G401.6 (cell line): ENCODE results near the gene LGMN.
"Not testable (repeated sequence)": the region's sequence is repeated elsewhere in the genome, so short reads cannot be mapped to it uniquely, and the experiment has no call there.

ENCODE experiments used
- FAIRE-seq: peaks from 2 replicates; lab custom pipeline; 2012; peaks lifted over from hg19 to GRCh38; lab: Jason Lieb, UNC

LGMN gene

DNA sequence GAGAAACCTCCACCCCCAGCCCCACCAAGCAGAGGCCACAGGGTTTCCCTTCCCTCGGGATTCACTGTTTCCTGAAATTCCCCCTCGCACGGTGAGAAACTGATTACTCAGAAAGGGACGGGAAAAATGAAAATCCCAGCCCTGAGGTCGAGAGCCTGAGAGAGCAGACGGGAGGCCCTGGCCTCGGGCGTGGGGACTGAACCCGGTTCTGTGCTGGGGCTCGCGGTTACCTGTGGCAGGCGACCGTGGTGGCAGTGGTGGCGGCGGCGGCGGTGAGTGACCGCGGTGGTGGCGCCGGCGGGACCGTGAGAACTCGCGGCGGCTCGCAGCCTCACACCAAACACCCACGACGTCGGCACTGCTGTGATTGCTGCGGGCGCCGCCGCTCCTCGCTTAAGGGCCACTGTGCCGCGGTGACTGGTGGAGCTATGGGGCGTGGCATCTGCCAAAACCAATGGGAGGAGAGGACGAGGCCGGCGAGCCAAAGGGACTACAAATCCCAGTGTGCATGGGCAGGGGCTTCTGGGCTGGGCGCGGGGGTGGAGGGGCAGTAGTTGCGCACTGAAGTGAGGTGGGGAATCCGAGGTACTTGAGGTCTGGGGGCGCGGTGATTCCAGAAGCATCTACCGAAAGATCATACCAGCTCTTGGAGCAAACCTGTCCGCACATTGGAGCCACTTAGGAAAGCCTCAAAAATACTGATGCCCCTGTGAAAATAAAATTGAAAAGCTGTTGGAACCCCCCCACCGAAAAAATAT, at the start of gene LGMN:
Gene LGMN, minus strand, starts transcription at position 369 of the 758 bp plus-strand sequence. CDS start 15,841 bp downstream, outside the sequence.
- peak; percentile 88 for FAIRE-seq

DNA sequence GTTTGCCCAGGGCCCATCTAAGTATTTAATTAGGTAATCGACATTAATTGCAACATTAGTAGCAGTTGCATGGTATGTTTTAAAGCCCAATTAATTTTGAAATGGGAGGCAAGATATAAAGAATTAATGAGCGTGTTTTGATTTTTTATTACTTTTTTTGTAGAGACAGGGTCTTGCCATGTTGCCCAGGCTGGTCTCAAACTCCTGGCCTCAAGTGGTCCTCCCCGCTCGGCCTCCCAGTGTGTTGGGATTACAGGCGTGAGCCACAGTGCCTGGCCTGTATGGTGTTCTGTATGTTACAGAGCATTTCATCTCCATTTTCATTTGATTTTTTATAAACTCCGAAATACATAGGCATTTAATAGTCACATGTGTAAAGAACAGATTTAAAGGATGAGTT, 46.5 kb upstream of the LGMN start:
- FAIRE-seq, result no peak

DNA sequence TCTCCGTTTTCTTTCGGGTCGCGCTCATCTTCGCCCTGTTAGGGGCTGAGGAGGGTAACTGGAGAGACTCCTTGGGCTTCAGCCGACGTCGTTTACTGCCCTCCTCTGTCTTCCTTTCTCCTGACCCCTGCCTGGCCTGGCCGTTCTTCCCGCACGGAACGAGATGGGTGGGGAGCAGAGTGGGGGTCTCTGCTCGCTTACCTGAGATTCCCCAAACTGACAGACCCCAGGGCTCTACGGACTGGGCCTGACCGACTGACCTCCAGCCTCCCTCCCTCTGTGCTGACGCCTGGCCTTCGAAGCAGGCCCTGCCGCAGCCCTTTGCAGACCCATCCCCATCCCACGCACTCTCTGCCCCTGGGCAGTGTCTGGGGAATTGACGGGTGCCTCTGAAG, 46.1 kb upstream of the LGMN start:
- no peak for FAIRE-seq

DNA sequence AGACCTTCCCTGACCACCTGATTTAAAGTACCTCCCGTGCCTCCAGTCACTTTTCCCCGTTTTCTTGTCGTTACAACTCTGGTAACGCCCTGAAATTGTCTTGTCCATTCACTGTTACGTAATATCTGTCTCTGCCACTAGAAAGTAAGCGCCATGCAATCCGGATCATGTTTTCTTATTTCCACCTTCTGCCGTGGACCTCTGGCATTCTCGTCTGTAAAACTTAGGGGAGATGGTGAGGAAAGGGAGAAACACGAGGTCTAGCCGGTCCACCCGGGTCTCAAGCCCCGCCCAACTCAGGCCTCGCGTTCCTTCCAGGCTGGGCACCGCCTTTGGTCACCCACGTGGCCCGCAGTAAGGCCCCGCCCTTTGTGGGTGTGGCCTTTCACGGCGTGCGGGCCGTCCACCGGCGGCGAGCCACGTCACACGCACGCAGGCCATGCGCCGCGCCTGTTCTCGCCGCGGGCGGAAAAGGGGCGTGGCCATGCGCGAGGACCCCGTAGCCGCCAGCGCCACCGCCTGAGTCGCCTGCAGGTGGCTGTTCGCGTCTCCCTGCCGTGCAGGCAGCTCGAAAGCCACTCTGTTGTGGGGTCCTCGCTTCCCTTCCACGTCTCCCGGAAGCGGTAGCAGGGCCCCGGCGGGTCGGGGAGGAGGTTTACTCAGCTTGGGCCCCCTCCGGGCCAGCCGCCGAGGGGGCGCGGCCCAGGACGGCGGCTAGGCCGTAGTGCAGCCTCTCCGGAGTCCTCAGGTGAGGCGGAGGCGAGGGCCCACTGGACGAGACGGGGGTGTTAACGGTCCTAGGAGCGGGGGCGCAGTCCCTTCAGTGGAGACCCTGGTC, 45.5 kb upstream of the LGMN start, which contains the start of gene GOLGA5:
Gene GOLGA5, plus strand, starts transcription at position 597 of the 838 bp plus-strand sequence. CDS start 3,133 bp downstream, outside the sequence.
- FAIRE-seq, result peak; percentile 93

- FAIRE-seq, result no peak
Observed at GRCh38 chr14:92792885-92793284, 44.5 kb upstream of the LGMN start.

DNA sequence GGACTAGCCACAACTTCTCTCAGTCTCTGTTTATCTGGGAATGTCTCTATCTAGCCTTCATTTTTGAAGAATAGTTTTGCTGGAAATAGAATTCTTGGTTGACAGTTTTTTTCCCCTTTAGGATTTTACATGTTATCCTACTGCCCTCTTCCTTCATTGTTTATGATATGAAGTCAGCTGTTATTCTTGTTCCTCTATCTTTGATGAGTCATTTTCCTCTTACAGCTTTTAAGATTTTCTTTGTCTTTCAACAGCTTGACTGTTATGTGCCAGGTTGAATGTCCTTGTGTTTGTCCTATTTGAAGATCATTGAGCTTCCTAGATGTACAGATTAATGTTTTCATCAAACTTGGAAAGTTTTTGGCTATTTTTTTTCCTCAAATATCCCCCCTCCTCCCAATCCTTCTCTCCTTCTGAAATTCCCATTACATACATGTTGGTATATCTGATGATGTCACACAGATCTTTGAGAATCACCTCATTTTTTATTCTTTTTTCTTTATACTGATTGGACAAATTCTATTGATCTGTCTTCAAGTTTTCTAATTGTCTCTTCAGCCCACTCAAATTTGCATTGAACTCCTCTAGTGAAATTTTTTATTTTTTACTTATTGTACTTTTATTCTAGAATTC, 41.1 kb upstream of the LGMN start:
- no peak for FAIRE-seq

- no peak for FAIRE-seq
Observed at GRCh38 chr14:92787554-92787953, 39.1 kb upstream of the LGMN start.

DNA sequence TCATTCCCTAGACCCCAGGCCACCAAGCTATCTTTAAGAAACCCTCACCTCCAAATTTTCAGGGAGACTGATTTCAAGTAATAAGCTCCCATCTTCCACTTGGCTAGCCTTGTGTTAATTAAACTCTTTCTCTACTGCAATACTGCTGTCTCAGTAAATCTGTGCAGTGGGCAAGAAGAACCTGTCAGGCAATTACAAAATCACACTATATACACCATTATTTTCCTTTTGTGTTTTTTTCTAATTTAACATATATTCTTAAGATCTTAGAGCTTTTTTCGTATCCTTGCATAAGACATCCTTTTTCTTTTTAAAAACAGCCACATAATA, 38.0 kb upstream of the LGMN start:
- no peak for FAIRE-seq

DNA sequence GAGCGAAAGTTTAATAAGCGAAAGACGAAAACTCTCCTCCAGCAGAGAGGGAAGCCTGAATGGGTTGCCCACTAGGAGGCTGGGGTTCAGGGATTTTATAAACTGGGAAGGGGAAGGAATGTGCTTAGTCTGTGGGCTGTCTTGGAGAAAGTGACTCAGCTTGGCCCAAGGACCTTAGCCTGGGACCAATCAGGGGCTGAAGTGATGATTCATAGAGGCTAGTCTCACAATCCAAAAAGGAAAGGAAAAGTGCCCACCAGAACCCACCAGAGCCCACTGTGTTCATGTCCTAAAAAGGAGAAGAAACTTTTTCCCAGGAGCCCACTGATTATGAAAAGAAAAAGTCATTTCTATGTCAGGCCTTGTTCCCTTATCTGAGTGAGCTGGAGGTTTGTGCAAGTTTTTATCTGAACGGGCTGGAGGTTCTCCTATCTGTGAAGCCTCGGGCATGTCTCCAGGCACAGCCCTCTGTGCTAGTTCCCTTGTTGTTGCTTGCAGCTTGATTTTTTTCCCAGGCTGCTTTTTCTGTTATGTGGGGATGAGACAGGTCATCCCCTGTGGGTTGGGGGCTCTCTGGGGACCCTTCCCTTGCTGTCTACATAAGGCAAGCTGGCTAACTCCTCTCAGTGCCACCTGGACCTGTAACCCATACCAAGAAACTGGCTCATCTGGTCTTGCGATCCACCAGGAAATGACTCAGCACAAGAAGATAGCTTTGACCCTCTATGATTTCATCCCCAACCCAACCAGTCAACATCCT, 37.4 kb upstream of the LGMN start:
- no peak for FAIRE-seq

DNA sequence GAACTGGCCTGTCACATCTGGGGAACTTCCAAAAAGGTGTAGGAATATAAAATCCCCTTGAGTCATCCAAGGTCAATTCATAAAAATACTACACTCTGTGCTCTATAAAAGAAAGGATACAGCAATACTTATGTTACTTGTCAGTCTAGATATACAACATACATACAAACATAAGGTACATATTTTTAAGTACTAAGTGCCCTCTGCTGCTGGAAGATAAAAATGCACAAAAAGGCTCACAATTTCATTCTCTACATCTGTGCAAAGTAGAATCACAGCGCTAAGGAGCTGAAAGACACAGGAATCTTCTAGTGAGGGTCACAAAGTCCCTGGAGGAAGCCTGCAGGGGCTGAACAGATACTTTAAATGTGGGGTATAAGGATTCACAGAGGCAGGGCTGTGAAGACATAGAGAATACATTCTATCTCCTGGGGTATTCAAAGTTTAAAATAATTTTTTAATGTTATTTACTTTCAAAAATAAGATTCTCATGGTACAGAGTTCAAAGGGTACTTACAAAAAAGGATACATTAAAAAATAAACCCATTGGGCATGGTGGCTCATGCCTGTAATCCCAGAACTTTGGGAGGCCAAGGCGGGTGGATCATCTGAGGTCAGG, 35.5 kb upstream of the LGMN start:
- FAIRE-seq, result peak; percentile 91

DNA sequence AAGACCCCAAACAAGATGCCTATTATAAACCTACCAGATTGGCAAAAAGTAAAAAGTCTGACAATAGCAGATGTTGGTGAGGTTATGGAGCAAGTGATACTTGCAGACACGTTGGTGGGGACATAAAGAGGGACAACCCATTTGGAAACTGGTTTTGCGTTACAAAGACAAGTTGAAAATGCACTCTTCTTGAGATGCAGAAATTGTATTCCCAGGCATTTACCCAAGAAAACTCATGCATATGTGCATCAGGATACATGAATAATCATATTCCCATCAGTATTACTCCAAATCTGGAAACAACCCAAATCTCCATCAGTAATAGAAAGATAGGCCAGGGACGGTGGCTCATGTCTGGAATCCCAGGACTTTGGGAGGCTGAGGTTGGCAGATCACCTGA, 32.9 kb upstream of the LGMN start:
- FAIRE-seq, result no peak

DNA sequence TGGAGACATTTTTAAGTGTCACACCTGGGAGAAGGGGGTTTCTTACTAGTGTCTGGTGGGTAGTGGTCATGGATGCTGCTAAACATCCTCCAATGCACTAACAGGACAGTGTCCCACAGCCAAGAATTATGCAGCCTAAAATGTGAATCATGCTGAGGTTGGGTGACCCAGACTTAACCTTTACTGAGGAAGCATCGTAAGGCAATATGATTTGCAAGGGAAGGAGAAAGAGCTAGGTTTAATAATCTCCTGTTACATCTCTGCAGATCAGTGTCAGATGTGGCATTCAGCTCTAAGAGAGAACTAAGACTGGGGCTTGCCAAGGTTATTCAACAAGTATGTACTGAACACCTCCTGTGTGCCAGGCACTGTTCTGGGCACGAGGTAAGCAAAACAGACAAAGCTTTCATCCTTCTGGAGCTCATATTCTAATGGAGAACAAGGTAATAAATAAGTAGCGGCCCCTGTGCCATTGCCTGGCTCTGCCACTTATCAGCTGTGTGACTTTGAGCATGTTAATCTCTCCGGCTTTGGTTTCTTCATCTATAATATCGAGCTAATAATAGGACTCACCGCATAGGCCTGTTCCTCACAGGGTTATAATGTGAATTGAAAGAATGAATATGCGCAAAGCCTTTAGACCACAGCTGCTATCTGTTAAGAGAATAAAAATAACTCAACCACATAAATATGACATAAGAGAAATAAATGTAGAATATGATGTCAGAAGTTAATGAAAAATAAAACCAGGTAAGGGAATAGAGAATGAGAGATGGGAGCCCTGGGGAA, 32.2 kb upstream of the LGMN start:
- no peak for FAIRE-seq

DNA sequence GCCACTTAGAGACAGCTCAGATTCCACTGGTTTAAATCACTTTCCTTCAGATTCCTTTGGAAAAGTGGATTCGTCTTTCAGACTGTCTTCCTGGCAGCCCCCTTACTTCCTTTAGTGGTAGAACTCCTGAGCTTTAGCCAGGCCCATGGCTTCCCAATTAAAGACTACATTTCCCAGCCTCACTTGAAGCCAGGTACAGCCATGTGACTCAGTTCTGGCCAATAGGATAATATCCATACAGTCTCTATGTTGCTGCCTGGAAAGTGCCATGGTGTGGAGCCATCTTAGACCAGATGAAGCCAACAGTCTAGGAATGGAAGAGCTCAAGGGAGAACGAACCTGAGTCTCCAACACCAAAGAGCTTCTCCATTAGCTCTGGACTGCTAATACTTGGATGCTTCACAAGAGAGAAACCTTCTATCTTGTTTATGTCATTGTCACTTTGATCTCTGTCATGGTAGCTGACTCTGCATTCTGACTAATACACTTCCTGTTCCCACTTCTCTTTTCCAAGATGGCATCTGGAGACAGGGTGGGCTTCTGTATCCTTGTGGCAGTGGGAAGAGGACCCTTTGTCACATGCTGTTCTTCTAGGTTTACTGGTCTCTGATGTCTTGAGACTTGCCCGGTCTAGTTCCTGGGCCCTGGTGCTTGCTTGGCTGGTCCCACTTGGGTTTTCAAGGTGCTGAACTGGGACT, 30.6 kb upstream of the LGMN start:
- not testable (repeated sequence) for FAIRE-seq

GRCh38 chr14:92775292-92775691, 26.9 kb upstream of the LGMN start:
- not testable (repeated sequence) for FAIRE-seq

DNA sequence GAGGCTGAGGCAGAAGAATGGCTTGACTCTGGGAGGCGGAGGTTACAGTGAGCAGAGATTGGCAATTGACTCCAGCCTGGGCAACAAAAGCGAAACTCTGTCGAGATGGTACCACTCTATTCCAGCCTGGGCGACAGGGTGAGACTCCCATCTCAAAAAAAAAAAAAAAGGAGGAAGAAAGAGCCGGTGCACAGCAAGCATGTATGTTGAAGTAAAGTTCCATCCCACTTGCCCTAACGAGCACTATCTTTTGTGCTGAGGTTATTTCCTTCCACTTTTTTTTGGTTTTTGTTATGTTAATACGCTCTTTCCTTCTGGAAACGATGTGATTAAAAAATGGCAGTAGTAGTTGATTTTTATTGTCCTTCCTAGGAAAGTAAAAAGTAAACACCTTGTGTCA, 26.1 kb upstream of the LGMN start:
- no peak for FAIRE-seq

DNA sequence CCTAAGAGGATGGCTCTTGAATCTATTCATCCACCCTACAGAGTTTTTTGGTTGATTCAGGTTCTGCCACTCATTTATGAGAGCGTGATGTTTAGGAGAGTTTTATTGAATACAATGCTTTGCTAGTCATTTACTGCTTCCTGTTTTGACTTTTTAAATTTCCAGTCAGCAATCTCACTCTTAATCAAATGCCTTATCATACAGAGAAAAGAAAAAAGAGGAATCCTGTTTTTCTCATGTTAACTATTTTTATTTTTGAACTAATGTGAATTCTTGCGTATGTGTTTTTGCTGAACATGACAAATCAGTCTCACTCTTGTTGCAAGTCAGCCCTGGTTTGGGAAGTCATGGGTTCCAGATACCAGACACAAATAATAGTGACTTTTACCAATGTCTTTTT, 22.1 kb upstream of the LGMN start:
- no peak for FAIRE-seq

DNA sequence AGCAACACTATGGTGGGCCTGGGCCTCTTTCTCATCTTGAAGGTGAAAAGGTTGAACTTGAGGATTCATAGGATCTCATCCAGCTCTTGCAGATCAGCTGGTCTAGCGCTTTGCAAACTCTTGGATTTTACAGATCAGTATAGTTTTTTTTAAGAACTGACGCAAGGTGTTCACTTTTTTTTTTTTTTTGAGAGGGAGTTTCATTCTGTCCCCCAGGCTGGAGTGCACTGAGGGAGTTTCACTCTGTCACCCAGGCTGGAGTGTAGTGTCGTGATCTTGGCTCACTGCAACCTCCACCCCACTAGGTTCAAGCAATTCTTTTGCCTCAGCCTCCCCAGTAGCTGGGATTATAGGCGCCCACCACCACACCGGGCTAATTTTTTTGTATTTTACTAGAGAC, 20.4 kb upstream of the LGMN start:
- FAIRE-seq, result no peak

DNA sequence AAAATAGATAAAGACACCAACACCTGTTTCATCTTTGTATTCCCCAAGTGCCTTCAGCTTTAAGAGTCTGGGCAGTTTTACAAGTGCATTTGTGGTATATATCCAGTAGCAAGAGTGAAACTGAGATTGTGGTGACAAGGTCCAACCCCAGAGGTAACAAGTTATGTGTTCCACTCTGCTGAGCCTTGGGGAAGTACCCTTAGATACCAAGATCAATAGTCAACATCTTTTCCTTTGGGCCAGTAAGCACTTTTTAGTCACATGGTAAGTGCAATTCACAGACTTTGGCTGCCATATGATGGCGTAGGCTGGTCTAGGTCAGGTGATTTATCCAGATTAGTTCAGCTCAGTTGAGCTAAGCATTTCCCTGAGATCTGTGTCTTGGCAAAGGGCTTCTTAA, 19.8 kb upstream of the LGMN start:
- not testable (repeated sequence) for FAIRE-seq

DNA sequence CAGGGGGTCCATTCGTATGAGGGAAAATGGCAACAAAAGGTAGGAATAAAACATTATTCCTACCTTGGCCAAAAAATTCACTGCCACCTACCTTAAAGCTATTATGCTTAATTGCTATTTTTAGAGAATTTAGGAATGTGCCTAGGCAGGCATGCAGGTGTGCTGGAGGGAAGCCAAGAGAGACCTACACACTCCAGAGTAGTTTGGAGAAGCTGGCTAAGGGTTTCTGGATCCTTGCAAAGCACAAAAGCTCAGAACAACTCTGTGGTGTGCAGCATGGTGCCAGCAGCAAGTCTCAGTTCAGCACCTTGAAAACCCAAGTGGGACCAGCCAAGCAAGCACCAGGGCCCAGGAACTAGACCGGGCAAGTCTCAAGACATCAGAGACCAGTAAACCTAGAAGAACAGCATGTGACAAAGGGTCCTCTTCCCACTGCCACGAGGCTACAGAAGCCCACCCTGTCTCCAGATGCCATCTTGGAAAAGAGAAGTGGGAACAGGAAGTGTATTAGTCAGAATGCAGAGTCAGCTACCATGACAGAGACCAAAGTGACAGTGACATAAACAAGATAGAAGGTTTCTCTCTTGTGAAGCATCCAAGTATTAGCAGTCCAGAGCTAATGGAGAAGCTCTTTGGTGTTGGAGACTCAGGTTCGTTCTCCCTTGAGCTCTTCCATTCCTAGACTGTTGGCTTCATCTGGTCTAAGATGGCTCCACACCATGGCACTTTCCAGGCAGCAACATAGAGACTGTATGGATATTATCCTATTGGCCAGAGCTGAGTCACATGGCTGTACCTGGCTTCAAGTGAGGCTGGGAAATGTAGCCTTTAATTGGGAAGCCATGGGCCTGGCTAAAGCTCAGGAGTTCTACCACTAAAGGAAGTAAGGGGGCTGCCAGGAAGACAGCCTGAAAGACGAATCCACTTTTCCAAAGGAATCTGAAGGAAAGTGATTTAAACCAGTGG, 15.5 kb upstream of the LGMN start:
- not testable (repeated sequence) for FAIRE-seq
